Uterus (tissue), 2 donors: ENCODE measurements around the gene ADAMTS9.

Experiments used
- POLR2A ChIP-seq, 2 donors: fragments of 450-650 bp; IDR thresholded peaks; one replicate each; pipeline ENCODE4 v1.6.1; 2016; ENCODE audit warnings: antibody characterized with exemption in 2 of 2, mild to moderate bottlenecking in 1 of 2, moderate library complexity in 1 of 2
- TF ChIP-seq, protein P1 (sequence below), 4 experiments: fragments of 200-600 bp in 2 of 4; fragments of 450-650 bp in 2 of 4; sonication (generic) in 2 of 4; IDR thresholded peaks; one replicate each; pipeline ENCODE4 v1.5.1; 2016 to 2019; ENCODE audit warnings: antibody characterized with exemption in 4 of 4, mild to moderate bottlenecking in 2 of 4, moderate library complexity in 1 of 4

DNA sequence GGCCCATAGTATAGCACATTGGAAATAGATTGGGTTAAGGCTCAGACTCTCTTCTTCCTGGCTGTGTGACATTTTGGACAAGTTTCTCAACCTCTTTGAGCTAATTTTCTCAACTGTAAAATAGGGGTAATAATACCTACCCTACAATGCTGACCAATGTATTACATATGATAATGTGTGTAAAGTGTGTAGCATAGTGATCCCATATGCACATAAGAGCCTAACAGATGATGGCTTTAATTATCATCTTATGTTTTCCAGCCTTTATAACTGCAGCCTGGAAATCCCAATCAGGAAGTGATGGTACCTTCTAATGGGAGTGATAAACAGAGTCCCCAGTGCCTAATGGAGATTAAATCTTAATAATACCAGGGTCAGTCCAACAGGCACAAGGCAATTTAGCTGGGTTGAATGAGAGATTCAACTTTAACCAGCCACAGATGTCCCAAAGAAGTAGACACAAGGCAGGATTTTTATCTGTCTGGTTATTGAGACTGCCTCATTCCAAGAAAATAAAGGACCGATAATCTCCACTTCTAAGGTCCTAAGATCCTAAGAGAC is 12.0 kb downstream of the ADAMTS9 start:
- TF ChIP-seq, protein P1, sequence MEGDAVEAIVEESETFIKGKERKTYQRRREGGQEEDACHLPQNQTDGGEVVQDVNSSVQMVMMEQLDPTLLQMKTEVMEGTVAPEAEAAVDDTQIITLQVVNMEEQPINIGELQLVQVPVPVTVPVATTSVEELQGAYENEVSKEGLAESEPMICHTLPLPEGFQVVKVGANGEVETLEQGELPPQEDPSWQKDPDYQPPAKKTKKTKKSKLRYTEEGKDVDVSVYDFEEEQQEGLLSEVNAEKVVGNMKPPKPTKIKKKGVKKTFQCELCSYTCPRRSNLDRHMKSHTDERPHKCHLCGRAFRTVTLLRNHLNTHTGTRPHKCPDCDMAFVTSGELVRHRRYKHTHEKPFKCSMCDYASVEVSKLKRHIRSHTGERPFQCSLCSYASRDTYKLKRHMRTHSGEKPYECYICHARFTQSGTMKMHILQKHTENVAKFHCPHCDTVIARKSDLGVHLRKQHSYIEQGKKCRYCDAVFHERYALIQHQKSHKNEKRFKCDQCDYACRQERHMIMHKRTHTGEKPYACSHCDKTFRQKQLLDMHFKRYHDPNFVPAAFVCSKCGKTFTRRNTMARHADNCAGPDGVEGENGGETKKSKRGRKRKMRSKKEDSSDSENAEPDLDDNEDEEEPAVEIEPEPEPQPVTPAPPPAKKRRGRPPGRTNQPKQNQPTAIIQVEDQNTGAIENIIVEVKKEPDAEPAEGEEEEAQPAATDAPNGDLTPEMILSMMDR (IDR thresholded peaks at IDR 0.05): no peak
- no peak for TF ChIP-seq POLR2A (IDR thresholded peaks at IDR 0.05)
